ENCODE data around the gene HEATR5A. TPM values are rescaled to one million over a fixed set of nuclear protein-coding genes. Genes with fewer than 3 reads are reported as not detected.

Gene HEATR5A
- polyA plus RNA-seq, 1 of the 3 experiments (the other 2 are of a cell fraction) = 7.1 TPM

GRCh38 chr14:31419179-31419966 is 977 bp downstream of the HEATR5A start:
- Histone ChIP-seq H3K4me3 (ENCODE audit: low read depth in 2 of 2, low read length in 1 of 2) (peak overlapping the region; percentile 82 to 92), H3K79me2 (ENCODE audit: insufficient read depth) (peaks cover 52% of the 10 kb centered on the region), H3K27ac (ENCODE audit: low read depth in 2 of 2, low read length in 1 of 2) (peak overlapping the region; percentile 74 to 83), H2AFZ (ENCODE audit: low read depth) (peak overlapping the region; percentile 95), H3K27me3 (ENCODE audit: insufficient read depth) (no peaks in the 10 kb centered on the region), H3F3A (replicated peaks; ENCODE audit: insufficient read depth) (peaks cover 14% of the 10 kb centered on the region), H3K36me3 (replicated peaks in 1 of 2; ENCODE audit: control insufficient read depth in 1 of 2, insufficient read depth in 2 of 2, low read length in 1 of 2) (peaks cover 0 to 3% of the 10 kb centered on the region in 2 experiments), H3K4me1 (ENCODE audit: control insufficient read depth in 1 of 2, insufficient read depth in 2 of 2, low read depth in 1 of 2, low read length in 1 of 2) (no peaks in the 10 kb centered on the region; a peak in 1 of 4 replicates), H3K9me2 (no peaks in the 10 kb centered on the region), H3K9ac (peak overlapping the region; percentile 83), H4K20me1 (ENCODE audit: insufficient read depth) (no peaks in the 10 kb centered on the region; the same call in 1 of the 2 replicates), H3K9me3 (no peaks in the 10 kb centered on the region), H3K4me2 (peak overlapping the region; percentile 86)
- CTCF ChIA-PET = interaction anchor here (0.6 to 1.7 kb wide), 6 partner anchors 9 to 31 kb away, joined by 3 to 8 read pairs (median 4); no protein-coding TSS in a partner anchor
- 20% methylated on average over 8 of the region's 9 CpGs for WGBS (ENCODE audit: low lambda C conversion rate)
- DNase-seq = no peak
- POLR2A ChIA-PET = interaction anchor here (1.6 to 2.4 kb wide), 2 partner anchors 13 to 38 kb away, joined by 10 to 15 read pairs; partner anchors contain the start of gene DTD2
- no peak for TF ChIP-seq FOXJ3 (CRISPR knock-in tag; IDR thresholded peaks at IDR 0.05)
- TF ChIP-seq SMC3 (IDR thresholded peaks at IDR 0.05; ENCODE audit: low read depth, low read length) = no peak
- no peak for TF ChIP-seq NFIC (IDR thresholded peaks at IDR 0.05; ENCODE audit: borderline replicate concordance)
- TF ChIP-seq SIN3A (IDR thresholded peaks at IDR 0.05; ENCODE audit: borderline replicate concordance, low read depth, low read length) = no peak
- no peak for TF ChIP-seq TEAD4 (IDR thresholded peaks at IDR 0.05; ENCODE audit: borderline replicate concordance, insufficient read depth)
- TF ChIP-seq ZBTB33 (IDR thresholded peaks at IDR 0.05; ENCODE audit: borderline replicate concordance, low read depth) = no peak
- TF ChIP-seq IRF3 (IDR thresholded peaks at IDR 0.05; ENCODE audit: low read depth, low read length) = no peak
- TF ChIP-seq TAF1 (IDR thresholded peaks at IDR 0.05; ENCODE audit: borderline replicate concordance, low read depth, low read length) = no peak

GRCh38 chr14:31418440-31418839 is 1.9 kb downstream of the HEATR5A start:
- H3K36me3 ChIP-seq (replicated peaks in 1 of 2; ENCODE audit: control insufficient read depth in 1 of 2, insufficient read depth in 2 of 2, low read length in 1 of 2) = peaks cover 0 to 3% of the 10 kb centered on the region in 2 experiments
- H4K20me1 ChIP-seq (ENCODE audit: insufficient read depth) = no peaks in the 10 kb centered on the region; the same call in 1 of the 2 replicates
- no peak for DNase-seq
- peak overlapping the region; percentile 11; the same call in 1 of the 2 replicates for H3K4me2 ChIP-seq
- ChIA-PET CTCF (interaction anchor here (0.9 to 1.5 kb wide), 2 partner anchors 10 to 32 kb away, joined by 3 to 4 read pairs; no protein-coding TSS in a partner anchor), POLR2A (no interaction called here)
- H3K27ac ChIP-seq (ENCODE audit: low read depth in 2 of 2, low read length in 1 of 2) = no peak overlapping the region
- peaks cover 14% of the 10 kb centered on the region for H3F3A ChIP-seq (replicated peaks; ENCODE audit: insufficient read depth)
- TF ChIP-seq GATA2 (CRISPR knock-in tag; IDR thresholded peaks at IDR 0.05) (no peak), TEAD4 (IDR thresholded peaks at IDR 0.05; ENCODE audit: borderline replicate concordance, insufficient read depth) (no peak), TCF12 (IDR thresholded peaks at IDR 0.05) (no peak), USF2 (IDR thresholded peaks at IDR 0.05; ENCODE audit: borderline replicate concordance, low read depth, low read length) (no peak)
- no peaks in the 10 kb centered on the region; a peak in 1 of 4 replicates for H3K4me1 ChIP-seq (ENCODE audit: control insufficient read depth in 1 of 2, insufficient read depth in 2 of 2, low read depth in 1 of 2, low read length in 1 of 2)
- H3K4me3 ChIP-seq (ENCODE audit: low read depth in 2 of 2, low read length in 1 of 2) = peak overlapping the region in 1 of 2 experiments; percentile 4; a peak in 1 of 4 replicates
- H3K9ac ChIP-seq = no peak overlapping the region
- WGBS (ENCODE audit: low lambda C conversion rate) = 83% methylated on average over 1 of the region's 1 CpG
- H2AFZ ChIP-seq (ENCODE audit: low read depth) = no peak overlapping the region
- no peaks in the 10 kb centered on the region for H3K27me3 ChIP-seq (ENCODE audit: insufficient read depth)
- no peaks in the 10 kb centered on the region for H3K9me2 ChIP-seq
- no peaks in the 10 kb centered on the region for H3K9me3 ChIP-seq
- H3K79me2 ChIP-seq (ENCODE audit: insufficient read depth) = peaks cover 52% of the 10 kb centered on the region
